ENCODE measurements around the gene SLC22A23.

DNA sequence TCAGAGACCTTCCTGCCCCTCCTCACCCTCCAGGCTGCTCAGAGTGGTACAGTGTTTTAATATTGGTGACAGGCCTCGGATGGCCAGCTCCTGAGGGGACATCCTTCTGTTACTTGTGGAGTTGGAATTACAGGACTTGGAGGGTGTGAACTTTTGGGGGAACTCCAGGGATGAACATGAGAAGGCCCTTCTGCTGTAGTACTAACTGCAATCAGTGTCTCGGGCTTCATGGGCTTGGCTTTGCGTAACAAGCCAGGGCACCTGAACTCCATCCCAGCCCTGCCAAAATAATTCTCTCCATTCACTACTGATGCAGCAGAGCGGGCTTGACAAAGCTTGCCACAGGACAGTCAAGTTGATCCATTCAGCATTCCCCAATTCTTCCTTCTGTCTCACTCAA is 28.6 kb downstream of the SLC22A23 start:
- TF ChIP-seq YY1 (IDR thresholded peaks at IDR 0.05; ENCODE audit: insufficient read depth, insufficient read length) = no peak
- no peak for TF ChIP-seq ZNF274 (IDR thresholded peaks at IDR 0.05; ENCODE audit: low read depth, low read length)
